Ishikawa (cell line): ENCODE results near the gene SLC5A7.

ENCODE experiments used
- CEBPB ChIP-seq: IDR thresholded peaks from 2 replicates; pipeline ENCODE4 v1.6.1; 2012
- CREB1 ChIP-seq: IDR thresholded peaks from 2 replicates; pipeline ENCODE4 v1.6.1; 2012; ENCODE audit warnings: low read depth
- EGR1 ChIP-seq: IDR thresholded peaks from 2 replicates; pipeline ENCODE4 v1.6.1; 2012
- EP300 ChIP-seq: IDR thresholded peaks from 2 replicates; pipeline ENCODE4 v1.6.1; 2012; ENCODE audit warnings: borderline replicate concordance
- FOXM1 ChIP-seq: IDR thresholded peaks from 2 replicates; pipeline ENCODE4 v1.6.1; 2012; ENCODE audit warnings: low read depth, borderline replicate concordance
- NFIC ChIP-seq: IDR thresholded peaks from 2 replicates; pipeline ENCODE4 v1.6.1; 2012
- RAD21 ChIP-seq: IDR thresholded peaks from 2 replicates; pipeline ENCODE4 v1.6.1; 2012; ENCODE audit warnings: low read depth
- TAF1 ChIP-seq: IDR thresholded peaks from 2 replicates; pipeline ENCODE4 v1.6.1; 2012; ENCODE audit warnings: low read depth, mild to moderate bottlenecking
- TCF12 ChIP-seq: IDR thresholded peaks from 2 replicates; pipeline ENCODE4 v1.6.1; 2012; ENCODE audit warnings: low read depth
- TEAD4 ChIP-seq: IDR thresholded peaks from 2 replicates; pipeline ENCODE4 v1.6.1; 2012
- YY1 ChIP-seq: IDR thresholded peaks from 2 replicates; pipeline ENCODE4 v1.6.1; 2012; ENCODE audit warnings: low read depth
- ZBTB7A ChIP-seq: IDR thresholded peaks from 2 replicates; pipeline ENCODE4 v1.6.1; 2012; ENCODE audit warnings: low read depth
- TF ChIP-seq, protein P1 (sequence below): IDR thresholded peaks from 2 replicates; pipeline ENCODE4 v1.6.1; 2012
- TF ChIP-seq, protein P2 (sequence below): IDR thresholded peaks from 2 replicates; pipeline ENCODE4 v1.6.1; 2012; ENCODE audit warnings: low read depth, mild to moderate bottlenecking
- TF ChIP-seq, protein P3 (sequence below): IDR thresholded peaks from 2 replicates; pipeline ENCODE4 v1.6.1; 2012

SLC5A7 gene

DNA sequence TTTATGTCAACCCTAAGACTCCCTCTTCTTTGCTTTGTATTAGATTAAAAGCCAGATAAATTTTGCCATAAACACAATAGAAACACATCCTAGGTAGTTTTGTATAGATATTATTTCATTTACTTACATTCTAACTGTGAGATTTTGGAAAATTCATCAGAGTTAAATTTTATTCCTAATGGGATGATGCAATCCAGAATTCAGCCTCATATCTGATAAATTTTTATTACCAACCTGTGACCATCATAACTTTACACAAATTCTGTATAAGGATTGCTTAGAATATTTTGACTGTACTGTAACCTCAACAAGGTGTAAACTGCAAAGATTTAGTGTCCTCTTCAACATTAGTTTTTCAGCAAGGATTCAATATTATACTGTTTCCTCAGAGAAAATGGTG is 4.4 kb downstream of the SLC5A7 start:
- TF ChIP-seq CEBPB: no peak
- no peak for TF ChIP-seq TEAD4
- TF ChIP-seq, protein P1, sequence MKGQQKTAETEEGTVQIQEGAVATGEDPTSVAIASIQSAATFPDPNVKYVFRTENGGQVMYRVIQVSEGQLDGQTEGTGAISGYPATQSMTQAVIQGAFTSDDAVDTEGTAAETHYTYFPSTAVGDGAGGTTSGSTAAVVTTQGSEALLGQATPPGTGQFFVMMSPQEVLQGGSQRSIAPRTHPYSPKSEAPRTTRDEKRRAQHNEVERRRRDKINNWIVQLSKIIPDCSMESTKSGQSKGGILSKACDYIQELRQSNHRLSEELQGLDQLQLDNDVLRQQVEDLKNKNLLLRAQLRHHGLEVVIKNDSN: no peak
- no peak for TF ChIP-seq NFIC
- TF ChIP-seq TAF1: no peak

DNA sequence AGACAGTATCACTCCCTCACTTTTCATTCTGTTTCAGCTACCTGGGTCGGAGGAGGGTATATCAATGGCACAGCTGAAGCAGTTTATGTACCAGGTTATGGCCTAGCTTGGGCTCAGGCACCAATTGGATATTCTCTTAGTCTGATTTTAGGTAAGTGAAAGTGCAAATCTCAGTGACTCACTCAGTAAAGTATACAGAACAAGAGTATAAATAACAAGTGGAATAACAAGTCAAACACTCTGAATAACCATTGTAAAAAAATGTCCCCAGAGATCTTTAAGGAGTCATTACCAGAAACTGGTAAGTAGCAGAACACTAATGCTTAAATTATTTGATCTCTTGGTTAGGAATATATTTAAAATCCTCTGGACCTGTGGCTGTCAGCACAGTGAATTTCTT is 5.7 kb downstream of the SLC5A7 start:
- TF ChIP-seq YY1 (no peak), RAD21 (no peak), EGR1 (no peak), CEBPB (no peak), NFIC (no peak), FOXM1 (no peak), CREB1 (no peak), TAF1 (no peak), EP300 (no peak)
- TF ChIP-seq, protein P2, sequence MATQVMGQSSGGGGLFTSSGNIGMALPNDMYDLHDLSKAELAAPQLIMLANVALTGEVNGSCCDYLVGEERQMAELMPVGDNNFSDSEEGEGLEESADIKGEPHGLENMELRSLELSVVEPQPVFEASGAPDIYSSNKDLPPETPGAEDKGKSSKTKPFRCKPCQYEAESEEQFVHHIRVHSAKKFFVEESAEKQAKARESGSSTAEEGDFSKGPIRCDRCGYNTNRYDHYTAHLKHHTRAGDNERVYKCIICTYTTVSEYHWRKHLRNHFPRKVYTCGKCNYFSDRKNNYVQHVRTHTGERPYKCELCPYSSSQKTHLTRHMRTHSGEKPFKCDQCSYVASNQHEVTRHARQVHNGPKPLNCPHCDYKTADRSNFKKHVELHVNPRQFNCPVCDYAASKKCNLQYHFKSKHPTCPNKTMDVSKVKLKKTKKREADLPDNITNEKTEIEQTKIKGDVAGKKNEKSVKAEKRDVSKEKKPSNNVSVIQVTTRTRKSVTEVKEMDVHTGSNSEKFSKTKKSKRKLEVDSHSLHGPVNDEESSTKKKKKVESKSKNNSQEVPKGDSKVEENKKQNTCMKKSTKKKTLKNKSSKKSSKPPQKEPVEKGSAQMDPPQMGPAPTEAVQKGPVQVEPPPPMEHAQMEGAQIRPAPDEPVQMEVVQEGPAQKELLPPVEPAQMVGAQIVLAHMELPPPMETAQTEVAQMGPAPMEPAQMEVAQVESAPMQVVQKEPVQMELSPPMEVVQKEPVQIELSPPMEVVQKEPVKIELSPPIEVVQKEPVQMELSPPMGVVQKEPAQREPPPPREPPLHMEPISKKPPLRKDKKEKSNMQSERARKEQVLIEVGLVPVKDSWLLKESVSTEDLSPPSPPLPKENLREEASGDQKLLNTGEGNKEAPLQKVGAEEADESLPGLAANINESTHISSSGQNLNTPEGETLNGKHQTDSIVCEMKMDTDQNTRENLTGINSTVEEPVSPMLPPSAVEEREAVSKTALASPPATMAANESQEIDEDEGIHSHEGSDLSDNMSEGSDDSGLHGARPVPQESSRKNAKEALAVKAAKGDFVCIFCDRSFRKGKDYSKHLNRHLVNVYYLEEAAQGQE: no peak
- TF ChIP-seq, protein P3, sequence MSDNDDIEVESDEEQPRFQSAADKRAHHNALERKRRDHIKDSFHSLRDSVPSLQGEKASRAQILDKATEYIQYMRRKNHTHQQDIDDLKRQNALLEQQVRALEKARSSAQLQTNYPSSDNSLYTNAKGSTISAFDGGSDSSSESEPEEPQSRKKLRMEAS: no peak

DNA sequence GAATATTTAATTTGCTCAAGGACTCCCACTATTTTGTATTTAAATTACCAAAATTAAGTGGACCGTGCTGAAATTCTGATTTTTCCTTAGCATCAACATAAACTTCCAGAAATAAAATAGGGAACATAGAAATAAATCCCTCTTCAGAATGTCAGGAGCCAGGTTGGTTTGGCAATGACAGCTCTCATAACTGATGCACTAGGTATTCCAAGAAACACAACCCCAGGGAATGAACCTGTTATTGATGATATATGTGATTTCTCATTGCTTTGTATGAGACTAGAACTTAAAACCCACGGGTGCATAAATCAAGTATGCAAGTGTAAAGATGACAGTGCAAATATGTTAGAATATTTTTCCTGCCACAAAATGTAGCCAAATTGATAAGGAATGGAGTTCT is 12.8 kb downstream of the SLC5A7 start:
- TF ChIP-seq ZBTB7A: no peak
- no peak for TF ChIP-seq CEBPB

DNA sequence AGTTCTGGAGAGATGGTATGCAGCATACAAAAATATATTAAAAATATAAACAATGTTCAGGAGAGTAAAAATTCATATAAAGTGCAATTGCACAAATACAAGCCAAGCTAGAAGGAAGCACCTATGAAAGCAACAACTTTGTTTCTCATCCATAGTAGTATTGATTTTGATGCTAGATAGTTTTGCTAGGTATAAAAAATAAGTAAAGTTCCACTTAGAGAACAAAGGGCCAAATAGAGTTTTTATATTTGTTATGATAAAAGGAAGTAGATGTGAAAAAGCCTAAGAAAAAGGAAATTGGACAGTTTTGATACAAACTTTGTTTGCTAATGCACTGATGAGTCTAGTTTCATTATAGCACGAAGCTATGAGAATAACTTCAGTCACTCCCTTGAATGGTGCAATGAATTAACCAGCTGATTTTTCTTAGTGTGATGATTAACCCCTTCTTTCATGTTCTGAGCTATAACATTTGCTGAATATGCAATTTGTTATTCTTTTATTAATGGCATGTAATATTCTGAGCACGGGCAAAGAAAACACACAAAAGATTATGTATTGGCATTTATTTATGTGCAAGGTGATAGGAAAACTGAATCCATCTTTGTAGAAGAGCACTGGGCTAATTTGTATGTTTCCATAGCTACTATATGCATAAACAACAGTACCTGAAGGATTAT is 24.7 kb downstream of the SLC5A7 start:
- TF ChIP-seq YY1 (no peak), FOXM1 (no peak), CEBPB (no peak)

DNA sequence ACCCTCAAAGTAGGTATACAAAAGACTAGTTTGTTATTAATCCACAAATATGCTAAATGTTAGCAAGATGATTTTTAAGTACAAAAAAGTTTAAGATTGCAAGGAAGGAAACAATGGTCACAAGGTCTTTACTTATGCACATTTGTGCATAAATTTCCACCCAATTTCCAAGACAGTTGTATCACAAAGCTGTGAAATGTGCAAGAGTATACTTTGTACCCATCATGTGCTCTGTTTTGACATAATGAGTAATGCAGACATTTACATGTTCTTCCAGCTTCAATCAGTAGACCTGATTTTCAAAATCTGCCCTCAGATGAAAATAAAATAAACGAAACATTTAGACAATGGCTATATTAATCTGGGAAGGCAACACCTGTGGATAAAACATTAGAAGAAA is 27.0 kb downstream of the SLC5A7 start:
- TF ChIP-seq EP300 (no peak), CREB1 (no peak), TEAD4 (no peak), NFIC (no peak), EGR1 (no peak), YY1 (no peak), FOXM1 (no peak), RAD21 (no peak), ZBTB7A (no peak), TAF1 (no peak), CEBPB (no peak), TCF12 (no peak)
- TF ChIP-seq, protein P1: no peak
- TF ChIP-seq, protein P2: no peak
- TF ChIP-seq, protein P3: no peak

DNA sequence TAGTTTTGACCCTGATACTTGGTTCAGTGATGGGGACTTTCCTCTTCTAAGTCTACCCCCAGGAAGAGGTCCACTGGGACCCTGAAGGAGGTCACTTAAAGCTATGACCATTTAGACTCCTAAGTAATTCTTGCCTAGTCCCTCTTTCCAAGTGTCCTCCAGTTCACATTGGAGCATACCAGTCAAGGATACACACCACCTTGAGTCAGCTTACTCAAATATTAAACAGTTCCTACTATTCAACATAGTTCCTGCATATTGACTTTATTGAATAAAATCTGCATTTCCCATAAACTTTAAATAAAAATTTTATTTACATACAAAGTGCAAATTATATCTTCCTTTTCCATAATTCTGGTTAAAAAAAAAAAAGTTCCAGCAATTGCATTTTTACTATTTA is 36.3 kb downstream of the SLC5A7 start:
- TF ChIP-seq RAD21 (no peak), NFIC (no peak), YY1 (no peak), TAF1 (no peak), EP300 (no peak), CEBPB (no peak), TEAD4 (no peak), TCF12 (no peak), FOXM1 (no peak), CREB1 (no peak), ZBTB7A (no peak), EGR1 (no peak)
- TF ChIP-seq, protein P3: no peak
- TF ChIP-seq, protein P1: no peak
- TF ChIP-seq, protein P2: no peak
